Measurements from ENCODE around the gene RASGRP3.

RASGRP3 gene

DNA sequence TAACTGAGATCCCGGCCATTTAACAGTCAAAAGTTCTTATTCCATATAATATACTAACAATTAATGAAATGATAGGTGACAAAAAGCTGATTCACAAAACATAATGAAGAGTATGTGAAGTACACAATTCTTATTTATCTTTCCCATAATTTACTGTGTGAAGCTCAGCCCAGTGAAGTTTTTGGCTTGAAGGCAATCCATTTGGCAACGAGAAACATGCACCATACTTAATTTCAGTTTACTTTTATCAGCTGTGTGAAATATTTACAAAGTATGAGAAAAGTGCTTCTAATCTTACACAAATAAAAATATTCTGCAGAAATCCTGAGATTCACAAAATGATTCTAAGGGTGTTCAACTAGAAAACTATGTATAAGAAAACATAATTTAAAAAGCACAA lies 110.3 kb downstream of the RASGRP3 start:
- H2AFZ ChIP-seq = no peak overlapping the region
- H3K9me3 ChIP-seq (ENCODE audit: control insufficient read depth, low read length) = no peaks in the 10 kb centered on the region
- TF ChIP-seq CTCF (IDR thresholded peaks at IDR 0.05) = no peak
- peaks cover 53% of the 10 kb centered on the region for H3K4me1 ChIP-seq
- peak overlapping the region; percentile 89 for H3K27ac ChIP-seq
- peaks cover 7% of the 10 kb centered on the region for H3K79me2 ChIP-seq
- no peaks in the 10 kb centered on the region for H3K36me3 ChIP-seq (ENCODE audit: control insufficient read depth, insufficient read depth, low read length)
- no peak overlapping the region for H3K4me3 ChIP-seq (ENCODE audit: low read depth, low read length)
- no peak overlapping the region for H3K9ac ChIP-seq
- H3K4me2 ChIP-seq (ENCODE audit: low read length) = no peak overlapping the region
- no peaks in the 10 kb centered on the region for H3K27me3 ChIP-seq (ENCODE audit: control insufficient read depth, insufficient read depth, low read length)

GRCh38 chr2:33588232-33588631 lies 111.8 kb downstream of the RASGRP3 start:
- peaks cover 15% of the 10 kb centered on the region for H3K79me2 ChIP-seq
- H3K4me3 ChIP-seq (ENCODE audit: low read depth, low read length) = no peak overlapping the region
- no peaks in the 10 kb centered on the region for H3K27me3 ChIP-seq (ENCODE audit: control insufficient read depth, insufficient read depth, low read length)
- no peaks in the 10 kb centered on the region for H3K36me3 ChIP-seq (ENCODE audit: control insufficient read depth, insufficient read depth, low read length)
- H3K27ac ChIP-seq = peak overlapping the region; percentile 89
- H3K9ac ChIP-seq = no peak overlapping the region
- no peak overlapping the region for H2AFZ ChIP-seq
- peaks cover 63% of the 10 kb centered on the region for H3K4me1 ChIP-seq
- H3K4me2 ChIP-seq (ENCODE audit: low read length) = no peak overlapping the region
- no peaks in the 10 kb centered on the region for H3K9me3 ChIP-seq (ENCODE audit: control insufficient read depth, low read length)
- no peak for TF ChIP-seq CTCF (IDR thresholded peaks at IDR 0.05)

- no peak overlapping the region for H3K4me3 ChIP-seq (ENCODE audit: low read depth, low read length)
- H3K9ac ChIP-seq = peak overlapping the region; percentile 3
- peaks cover 24% of the 10 kb centered on the region for H3K79me2 ChIP-seq
- no peak overlapping the region for H2AFZ ChIP-seq
- no peak for TF ChIP-seq CTCF (IDR thresholded peaks at IDR 0.05)
- no peaks in the 10 kb centered on the region for H3K36me3 ChIP-seq (ENCODE audit: control insufficient read depth, insufficient read depth, low read length)
- H3K9me3 ChIP-seq (ENCODE audit: control insufficient read depth, low read length) = no peaks in the 10 kb centered on the region
- H3K4me1 ChIP-seq = peaks cover 62% of the 10 kb centered on the region
- H3K27me3 ChIP-seq (ENCODE audit: control insufficient read depth, insufficient read depth, low read length) = no peaks in the 10 kb centered on the region
- H3K27ac ChIP-seq = peak overlapping the region; percentile 89
- no peak overlapping the region for H3K4me2 ChIP-seq (ENCODE audit: low read length)
These were observed 113.0 kb downstream of the RASGRP3 start for GRCh38 chr2:33589444-33589843.

- H3K79me2 ChIP-seq = peaks cover 42% of the 10 kb centered on the region
- no peak overlapping the region for H3K9ac ChIP-seq
- peaks cover 30% of the 10 kb centered on the region for H3K4me1 ChIP-seq
- no peak overlapping the region for H2AFZ ChIP-seq
- H3K9me3 ChIP-seq (ENCODE audit: control insufficient read depth, low read length) = no peaks in the 10 kb centered on the region
- no peak for TF ChIP-seq CTCF (IDR thresholded peaks at IDR 0.05)
- H3K27me3 ChIP-seq (ENCODE audit: control insufficient read depth, insufficient read depth, low read length) = no peaks in the 10 kb centered on the region
- no peak overlapping the region for H3K4me2 ChIP-seq (ENCODE audit: low read length)
- no peak overlapping the region for H3K4me3 ChIP-seq (ENCODE audit: low read depth, low read length)
- H3K36me3 ChIP-seq (ENCODE audit: control insufficient read depth, insufficient read depth, low read length) = no peaks in the 10 kb centered on the region
- H3K27ac ChIP-seq = peak overlapping the region; percentile 98
These were observed 118.9 kb downstream of the RASGRP3 start for GRCh38 chr2:33595385-33595784.

GRCh38 chr2:33597026-33597425 lies 120.6 kb downstream of the RASGRP3 start:
- Histone ChIP-seq H3K4me3 (ENCODE audit: low read depth, low read length) (no peak overlapping the region), H3K9ac (no peak overlapping the region), H3K27me3 (ENCODE audit: control insufficient read depth, insufficient read depth, low read length) (no peaks in the 10 kb centered on the region), H3K4me2 (ENCODE audit: low read length) (no peak overlapping the region), H2AFZ (no peak overlapping the region), H3K79me2 (peaks cover 42% of the 10 kb centered on the region), H3K36me3 (ENCODE audit: control insufficient read depth, insufficient read depth, low read length) (no peaks in the 10 kb centered on the region), H3K27ac (peak overlapping the region; percentile 98), H3K9me3 (ENCODE audit: control insufficient read depth, low read length) (no peaks in the 10 kb centered on the region), H3K4me1 (peaks cover 24% of the 10 kb centered on the region)
- TF ChIP-seq CTCF (IDR thresholded peaks at IDR 0.05) = no peak

All from parathyroid adenoma (tissue), 2 donors.